ENCODE data around the gene MOV10L1. TPM values are rescaled to one million over a fixed set of nuclear protein-coding genes. Genes with fewer than 3 reads are reported as not detected.

Gene MOV10L1
- total RNA-seq, 1 donor: 0.36 TPM

GRCh38 chr22:50111056-50111455, 21.2 kb downstream of the MOV10L1 start:
- Histone ChIP-seq H3K27me3 (ENCODE audit: insufficient read depth, low read length) (no peaks in the 10 kb centered on the region), H3K36me3 (ENCODE audit: insufficient read depth, low read length) (no peaks in the 10 kb centered on the region), H4K20me1 (ENCODE audit: insufficient read depth, low read length) (no peaks in the 10 kb centered on the region), H3K9me3 (ENCODE audit: low read depth, low read length) (no peaks in the 10 kb centered on the region), H3K4me1 (ENCODE audit: insufficient read depth, low read length) (no peaks in the 10 kb centered on the region), H3K4me2 (ENCODE audit: insufficient read depth, low read length) (no peak overlapping the region), H3K4me3 (ENCODE audit: insufficient read depth, low read length) (no peak overlapping the region), H3K79me2 (ENCODE audit: insufficient read depth, low read length) (no peaks in the 10 kb centered on the region), H2AFZ (ENCODE audit: low read length) (no peak overlapping the region), H3K27ac (ENCODE audit: low read depth, low read length) (no peak overlapping the region)
- TF ChIP-seq, protein P1, sequence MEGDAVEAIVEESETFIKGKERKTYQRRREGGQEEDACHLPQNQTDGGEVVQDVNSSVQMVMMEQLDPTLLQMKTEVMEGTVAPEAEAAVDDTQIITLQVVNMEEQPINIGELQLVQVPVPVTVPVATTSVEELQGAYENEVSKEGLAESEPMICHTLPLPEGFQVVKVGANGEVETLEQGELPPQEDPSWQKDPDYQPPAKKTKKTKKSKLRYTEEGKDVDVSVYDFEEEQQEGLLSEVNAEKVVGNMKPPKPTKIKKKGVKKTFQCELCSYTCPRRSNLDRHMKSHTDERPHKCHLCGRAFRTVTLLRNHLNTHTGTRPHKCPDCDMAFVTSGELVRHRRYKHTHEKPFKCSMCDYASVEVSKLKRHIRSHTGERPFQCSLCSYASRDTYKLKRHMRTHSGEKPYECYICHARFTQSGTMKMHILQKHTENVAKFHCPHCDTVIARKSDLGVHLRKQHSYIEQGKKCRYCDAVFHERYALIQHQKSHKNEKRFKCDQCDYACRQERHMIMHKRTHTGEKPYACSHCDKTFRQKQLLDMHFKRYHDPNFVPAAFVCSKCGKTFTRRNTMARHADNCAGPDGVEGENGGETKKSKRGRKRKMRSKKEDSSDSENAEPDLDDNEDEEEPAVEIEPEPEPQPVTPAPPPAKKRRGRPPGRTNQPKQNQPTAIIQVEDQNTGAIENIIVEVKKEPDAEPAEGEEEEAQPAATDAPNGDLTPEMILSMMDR (IDR thresholded peaks at IDR 0.05; ENCODE audit: extremely low read depth, low read depth, low read length): no peak
- DNase-seq (ENCODE audit: insufficient read length, low spot score, missing footprints): no peak

DNA sequence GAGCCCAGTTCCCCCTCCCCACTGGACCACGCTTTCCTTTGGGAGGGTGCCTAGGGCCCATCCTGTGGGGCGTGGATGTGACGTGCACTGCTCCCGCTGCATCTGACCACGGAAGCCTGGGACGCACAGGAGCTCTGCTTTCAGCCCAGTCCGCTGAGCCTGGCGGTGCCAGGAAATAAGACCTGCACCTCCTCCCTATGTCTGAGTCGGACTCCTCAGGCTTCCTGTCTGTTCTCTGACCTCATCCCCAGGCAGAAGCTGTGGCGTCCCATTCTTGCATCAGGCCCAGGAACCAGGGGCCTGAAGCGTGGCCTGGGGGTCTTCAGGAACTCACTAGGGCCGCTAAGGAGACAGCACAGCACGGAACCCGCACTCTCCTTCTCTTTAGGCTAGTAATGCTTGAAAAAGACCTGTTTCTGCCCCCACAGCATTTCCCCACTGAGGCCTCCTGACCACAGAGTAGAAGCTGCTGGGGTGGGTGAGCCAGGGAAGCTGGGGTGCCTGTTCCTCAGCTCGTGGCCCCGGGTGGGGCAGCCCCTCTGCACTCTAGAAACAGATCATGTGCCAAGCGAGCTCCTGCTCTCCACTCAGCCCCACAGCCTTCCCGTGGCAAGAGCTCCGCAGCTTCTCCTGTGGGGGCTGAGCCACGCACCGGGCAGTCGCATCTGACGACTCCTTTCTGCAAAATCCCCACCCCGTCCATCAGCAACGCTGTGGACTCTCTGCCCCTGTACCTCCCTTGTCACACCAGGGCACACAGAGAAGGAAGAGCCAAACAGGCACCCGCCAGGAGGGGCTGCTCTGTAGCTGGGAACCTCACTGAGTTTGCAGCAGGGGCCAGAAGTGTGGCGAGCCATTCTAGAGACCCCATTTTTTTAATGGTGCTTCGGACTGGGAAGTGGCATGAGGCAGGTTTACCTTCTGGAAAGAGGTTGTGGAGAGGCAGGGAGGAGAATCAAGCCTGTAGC, 22.6 kb downstream of the MOV10L1 start:
- no peaks in the 10 kb centered on the region for H3K27me3 ChIP-seq (ENCODE audit: insufficient read depth, low read length)
- H3K4me3 ChIP-seq (ENCODE audit: insufficient read depth, low read length): no peak overlapping the region
- H4K20me1 ChIP-seq (ENCODE audit: insufficient read depth, low read length): no peaks in the 10 kb centered on the region
- H3K36me3 ChIP-seq (ENCODE audit: insufficient read depth, low read length): no peaks in the 10 kb centered on the region
- no peak overlapping the region for H3K27ac ChIP-seq (ENCODE audit: low read depth, low read length)
- no peaks in the 10 kb centered on the region for H3K9me3 ChIP-seq (ENCODE audit: low read depth, low read length)
- TF ChIP-seq, protein P1 (IDR thresholded peaks at IDR 0.05; ENCODE audit: extremely low read depth, low read depth, low read length): no peak
- peak; percentile 91 for DNase-seq (ENCODE audit: insufficient read length, low spot score, missing footprints)
- H3K4me2 ChIP-seq (ENCODE audit: insufficient read depth, low read length): no peak overlapping the region
- peak overlapping the region; percentile 53 for H2AFZ ChIP-seq (ENCODE audit: low read length)
- no peaks in the 10 kb centered on the region for H3K79me2 ChIP-seq (ENCODE audit: insufficient read depth, low read length)
- H3K4me1 ChIP-seq (ENCODE audit: insufficient read depth, low read length): no peaks in the 10 kb centered on the region

DNA sequence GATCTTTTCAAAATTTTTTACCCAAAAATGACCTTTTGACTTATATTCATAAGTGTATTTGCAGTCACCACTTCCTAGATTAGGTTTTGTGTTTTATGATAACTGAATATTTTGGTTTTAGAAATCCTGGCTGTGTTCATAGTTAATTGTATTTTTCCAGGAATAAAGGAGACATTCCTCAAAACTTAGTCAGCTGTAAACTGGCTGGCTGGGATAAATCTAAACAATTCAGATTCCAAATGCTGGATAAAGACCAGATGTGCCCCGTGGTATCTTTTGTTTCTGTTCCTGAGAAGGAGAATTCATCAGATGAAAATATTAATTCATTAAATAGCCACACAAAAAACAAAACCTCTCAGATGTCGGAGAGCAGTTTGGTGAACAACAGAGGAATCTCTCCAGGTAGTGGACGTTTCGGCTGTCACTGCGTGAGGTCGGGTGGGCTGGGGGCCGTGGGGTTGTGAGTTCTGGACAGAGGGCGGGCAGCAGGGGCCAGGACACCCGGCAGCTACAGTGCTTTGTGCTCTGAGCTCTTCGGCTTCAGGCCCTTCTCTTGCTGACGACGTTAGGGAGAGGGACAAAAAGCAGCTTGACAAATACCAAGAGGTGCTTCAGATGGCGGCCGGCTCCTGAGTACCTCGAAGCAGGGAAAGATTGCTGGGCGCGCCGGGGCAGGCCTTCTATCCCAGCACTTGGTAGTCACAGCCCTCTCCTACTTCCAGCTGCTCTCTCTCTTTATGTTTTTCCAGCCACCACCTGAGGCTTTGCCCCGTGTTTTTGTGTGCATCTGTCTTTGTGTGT, 24.6 kb downstream of the MOV10L1 start:
- Histone ChIP-seq H4K20me1 (ENCODE audit: insufficient read depth, low read length) (no peaks in the 10 kb centered on the region), H3K4me1 (ENCODE audit: insufficient read depth, low read length) (peaks cover 14% of the 10 kb centered on the region), H3K36me3 (ENCODE audit: insufficient read depth, low read length) (no peaks in the 10 kb centered on the region), H3K27ac (ENCODE audit: low read depth, low read length) (no peak overlapping the region), H3K4me2 (ENCODE audit: insufficient read depth, low read length) (peak overlapping the region; percentile 9), H3K4me3 (ENCODE audit: insufficient read depth, low read length) (no peak overlapping the region), H3K9me3 (ENCODE audit: low read depth, low read length) (no peaks in the 10 kb centered on the region), H3K27me3 (ENCODE audit: insufficient read depth, low read length) (peaks cover 2% of the 10 kb centered on the region), H2AFZ (ENCODE audit: low read length) (no peak overlapping the region), H3K79me2 (ENCODE audit: insufficient read depth, low read length) (no peaks in the 10 kb centered on the region)
- TF ChIP-seq, protein P1 (IDR thresholded peaks at IDR 0.05; ENCODE audit: extremely low read depth, low read depth, low read length): no peak
- DNase-seq (ENCODE audit: insufficient read length, low spot score, missing footprints): peak; percentile 93

DNA sequence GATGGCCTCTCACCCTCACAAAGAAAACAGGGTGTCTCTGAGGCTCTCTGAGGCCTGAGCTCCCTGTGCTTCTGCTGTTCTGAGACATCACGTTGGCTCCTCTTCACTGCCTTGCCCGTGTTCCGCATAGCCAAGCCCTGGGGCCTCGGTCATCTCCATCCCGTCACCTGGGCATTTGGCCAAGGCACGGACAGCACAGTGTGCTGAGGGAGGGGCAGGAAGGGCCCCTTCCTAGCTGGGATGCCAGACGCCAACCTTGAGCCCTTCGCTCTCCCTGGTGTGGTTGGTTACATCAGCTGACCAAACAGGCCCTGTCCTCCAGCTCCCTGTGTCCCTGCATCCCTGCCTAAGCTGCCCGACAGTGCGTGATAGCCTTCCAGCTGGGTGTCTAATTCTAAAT, 25.9 kb downstream of the MOV10L1 start:
- Histone ChIP-seq H3K27ac (ENCODE audit: low read depth, low read length) (no peak overlapping the region), H3K79me2 (ENCODE audit: insufficient read depth, low read length) (no peaks in the 10 kb centered on the region), H3K4me1 (ENCODE audit: insufficient read depth, low read length) (peaks cover 14% of the 10 kb centered on the region), H2AFZ (ENCODE audit: low read length) (no peak overlapping the region), H3K4me3 (ENCODE audit: insufficient read depth, low read length) (no peak overlapping the region), H3K36me3 (ENCODE audit: insufficient read depth, low read length) (no peaks in the 10 kb centered on the region), H4K20me1 (ENCODE audit: insufficient read depth, low read length) (no peaks in the 10 kb centered on the region), H3K4me2 (ENCODE audit: insufficient read depth, low read length) (no peak overlapping the region), H3K27me3 (ENCODE audit: insufficient read depth, low read length) (peaks cover 9% of the 10 kb centered on the region), H3K9me3 (ENCODE audit: low read depth, low read length) (no peaks in the 10 kb centered on the region)
- no peak for DNase-seq (ENCODE audit: insufficient read length, low spot score, missing footprints)
- TF ChIP-seq, protein P1 (IDR thresholded peaks at IDR 0.05; ENCODE audit: extremely low read depth, low read depth, low read length): no peak
